HG03280 (cell line): ENCODE results near the gene DOCK1.

Experiments used
- ATAC-seq: cut with Tn5 transposase; IDR thresholded peaks from one replicate; pipeline ENCODE4 v1.9.1; 2021; ENCODE audit warnings: mild to moderate bottlenecking, moderate library complexity; ENCODE audit not compliant: unreplicated experiment

Gene DOCK1

GRCh38 chr10:126949161-126949503 lies 43.9 kb downstream of the DOCK1 start:
- ATAC-seq, result no peak

DNA sequence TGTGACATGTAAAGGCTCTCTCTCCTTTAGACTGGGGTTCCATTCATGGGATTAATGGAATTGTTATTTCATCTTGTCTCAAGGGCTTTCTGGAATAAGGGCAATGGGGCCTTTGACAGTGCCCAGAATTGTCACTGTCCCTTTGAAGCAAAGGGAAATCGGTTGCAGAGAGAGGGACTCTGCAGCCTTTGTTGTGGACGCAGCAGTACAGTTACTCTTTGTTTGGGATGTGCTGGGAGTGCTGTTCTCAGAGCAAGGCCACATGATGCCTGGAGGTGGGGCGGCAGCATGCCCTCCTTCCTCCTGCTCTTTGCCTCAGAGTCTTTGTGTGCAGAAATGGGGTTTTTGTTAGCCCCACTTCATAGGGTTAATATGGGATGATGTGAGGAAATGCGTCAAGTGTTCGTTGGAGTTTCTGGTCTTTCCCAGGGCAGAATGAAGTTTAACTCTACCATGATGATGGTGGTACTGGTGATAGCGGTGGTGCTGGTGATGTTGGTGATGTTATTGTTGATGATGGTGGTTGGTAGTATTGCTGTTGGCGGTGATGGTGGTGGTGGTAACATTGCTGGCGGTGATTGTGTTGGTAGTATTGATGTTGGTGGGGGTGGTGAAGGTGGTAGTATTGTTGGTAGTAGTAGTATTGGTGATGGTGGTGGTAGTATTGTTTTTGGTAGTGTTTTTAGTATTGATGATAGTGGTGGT lies 45.3 kb downstream of the DOCK1 start:
- no peak for ATAC-seq

DNA sequence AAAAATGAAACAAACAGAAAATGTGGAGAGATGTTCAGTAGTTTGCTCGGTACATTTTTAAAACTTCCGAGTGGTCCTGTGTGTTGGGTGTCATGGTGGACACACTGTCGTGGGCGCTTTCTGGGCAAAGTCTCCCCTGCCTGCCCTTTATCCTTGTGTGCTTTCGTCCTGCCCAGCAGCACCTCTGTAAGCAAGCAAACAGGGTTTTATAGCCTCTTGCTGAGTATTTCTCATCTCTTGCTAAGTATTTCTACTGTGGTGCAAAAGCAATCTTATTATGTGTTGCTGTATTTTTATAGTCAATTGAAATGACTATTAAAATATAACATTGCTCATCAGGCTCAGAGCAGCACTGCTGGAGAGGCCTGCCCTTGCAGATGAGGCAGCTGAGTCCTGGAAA lies 48.7 kb downstream of the DOCK1 start:
- ATAC-seq, result no peak

DNA sequence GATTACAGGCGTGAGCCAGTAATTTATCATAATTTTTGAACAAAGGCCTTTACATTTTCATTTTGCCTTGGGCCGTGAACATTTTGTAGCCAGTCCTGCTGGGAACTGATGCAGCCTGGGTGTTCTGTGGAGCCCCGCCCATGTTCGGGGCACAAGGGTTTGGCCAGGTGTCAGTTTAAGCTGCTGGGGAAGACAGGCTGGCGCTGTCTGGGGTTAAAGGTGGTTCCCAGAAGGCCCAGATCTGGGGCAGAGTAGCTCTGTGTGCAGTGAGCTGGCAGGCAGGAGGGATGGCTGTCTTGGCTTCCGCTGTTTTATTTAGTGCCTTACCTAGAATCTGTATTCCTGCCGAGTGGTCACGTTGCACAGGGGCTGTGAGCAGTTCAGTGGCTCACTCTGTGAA lies 50.2 kb downstream of the DOCK1 start:
- ATAC-seq, result no peak

- ATAC-seq, result no peak
Observed at GRCh38 chr10:126955934-126956711, 50.9 kb downstream of the DOCK1 start.

DNA sequence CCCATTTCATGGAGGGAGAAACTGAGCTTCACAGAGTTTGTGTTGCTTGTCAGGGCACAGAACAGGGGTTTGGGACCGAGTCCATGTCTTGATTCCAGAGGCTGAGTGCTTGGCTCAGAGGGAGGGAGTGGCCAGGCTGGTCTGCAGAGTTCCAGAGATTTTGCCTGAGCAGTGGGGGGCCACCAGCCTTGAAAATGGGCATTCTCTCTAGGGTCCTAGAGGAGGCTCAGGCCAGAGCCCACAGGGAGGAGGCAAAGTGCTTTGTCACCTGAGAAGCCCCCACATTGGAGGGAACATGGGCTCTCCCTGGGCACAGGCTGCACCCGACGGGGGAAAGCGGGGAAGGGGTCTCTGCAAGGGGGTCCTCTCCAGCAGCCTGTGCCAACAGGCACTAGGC lies 51.5 kb downstream of the DOCK1 start:
- no peak for ATAC-seq

DNA sequence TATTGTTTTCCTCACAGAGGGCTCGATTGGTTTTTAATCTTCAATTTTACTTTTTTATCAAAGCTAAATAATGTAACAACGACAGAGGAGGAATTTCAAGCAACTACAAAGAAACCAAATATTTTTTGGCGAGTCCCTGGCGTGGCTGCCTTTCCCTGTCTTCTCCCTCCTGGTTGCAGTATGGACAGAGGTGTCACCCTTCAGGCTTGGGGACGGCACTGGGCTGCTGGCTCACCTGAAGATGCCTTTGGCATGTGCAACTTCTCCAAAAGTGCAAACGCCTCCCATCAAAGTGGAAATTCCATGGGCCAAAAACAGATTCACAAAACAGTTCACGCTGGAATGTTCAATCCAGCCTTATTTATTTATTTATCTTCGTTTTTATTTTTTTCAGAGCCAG lies 51.9 kb downstream of the DOCK1 start:
- no peak for ATAC-seq

- ATAC-seq, result no peak
Observed at GRCh38 chr10:126959431-126959830, 54.2 kb downstream of the DOCK1 start.

- ATAC-seq, result no peak
Observed at GRCh38 chr10:126959906-126960685, 54.9 kb downstream of the DOCK1 start.

DNA sequence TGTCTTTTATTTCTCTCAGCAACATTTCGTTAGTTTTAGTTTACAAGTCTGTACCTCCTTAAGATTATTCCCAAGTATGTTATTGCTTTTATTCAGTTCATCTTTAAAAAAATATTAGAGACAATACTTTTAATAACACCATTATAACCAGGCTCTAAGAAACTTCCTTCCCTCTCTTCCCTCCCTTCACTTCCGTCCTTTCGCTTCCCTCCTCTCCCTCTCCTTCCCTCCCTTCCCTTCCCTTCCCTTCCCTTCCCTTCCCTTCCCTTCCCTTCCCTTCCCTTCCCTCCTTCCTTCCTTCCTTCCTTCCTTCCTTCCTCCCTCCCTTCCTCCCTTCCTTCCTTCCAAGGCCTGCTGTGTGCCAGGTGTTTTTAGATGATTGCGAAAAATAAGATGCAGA lies 58.1 kb downstream of the DOCK1 start:
- no peak for ATAC-seq

- no peak for ATAC-seq
Observed at GRCh38 chr10:126964190-126964589, 59.0 kb downstream of the DOCK1 start.

GRCh38 chr10:126966938-126967337 lies 61.7 kb downstream of the DOCK1 start:
- no peak for ATAC-seq

DNA sequence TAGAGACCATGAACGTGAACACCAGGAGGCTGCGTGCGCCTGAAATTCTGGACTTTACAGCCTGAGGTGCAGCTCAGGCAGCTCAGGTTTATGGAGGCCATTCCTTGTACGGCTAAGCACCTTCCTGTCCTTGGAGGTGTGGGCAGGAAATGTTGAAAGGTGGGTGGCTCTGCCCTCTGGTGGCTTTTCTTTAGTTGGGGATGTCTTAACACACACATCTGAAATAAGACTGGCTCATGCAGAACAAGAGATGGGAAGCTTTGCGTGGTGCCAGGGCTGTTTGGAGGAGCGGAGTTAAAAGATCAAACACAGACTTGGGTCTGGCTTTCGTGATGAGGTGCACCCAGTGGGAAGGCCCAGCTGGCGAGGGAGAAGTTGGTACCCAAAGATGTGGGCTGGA lies 64.1 kb downstream of the DOCK1 start:
- ATAC-seq, result no peak

DNA sequence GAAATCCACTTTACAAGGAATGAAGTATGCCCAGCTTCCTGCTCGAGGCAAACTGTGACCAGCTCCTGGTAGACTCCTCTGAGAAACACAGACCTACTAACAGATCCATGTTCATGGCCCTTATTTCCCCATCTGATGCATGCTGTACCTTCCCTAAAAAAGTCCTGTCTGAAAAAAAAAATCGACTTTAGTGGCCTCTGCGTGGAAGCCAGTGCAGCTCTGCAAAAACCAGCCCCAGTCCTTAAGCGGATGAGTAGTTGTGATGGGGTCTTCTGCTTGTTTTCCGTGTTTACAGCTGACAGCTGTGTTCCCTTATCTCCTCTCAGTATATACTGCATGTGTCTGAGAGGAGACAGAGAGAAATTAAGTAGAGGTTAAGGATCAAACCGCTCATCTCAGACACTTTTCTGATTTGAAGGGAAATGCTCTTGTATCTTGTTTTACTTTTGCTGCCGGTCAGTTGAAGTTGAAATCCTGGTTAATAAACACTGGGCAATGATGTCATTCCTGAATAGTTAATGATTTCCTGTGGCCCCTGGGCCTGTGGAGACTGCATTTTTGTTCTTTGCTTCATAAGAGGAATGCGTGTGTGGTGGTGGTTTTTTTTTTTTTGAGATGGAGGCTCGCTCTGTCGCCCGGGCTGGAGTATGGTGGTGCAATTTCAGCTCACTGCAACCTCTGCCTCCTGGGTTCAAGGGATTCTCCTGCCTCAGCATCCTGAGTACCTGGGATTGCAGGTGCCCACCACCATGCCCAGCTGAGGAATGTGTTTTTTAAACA lies 67.6 kb downstream of the DOCK1 start:
- ATAC-seq, result no peak

GRCh38 chr10:126975221-126975620 lies 70.0 kb downstream of the DOCK1 start:
- ATAC-seq, result no peak

DNA sequence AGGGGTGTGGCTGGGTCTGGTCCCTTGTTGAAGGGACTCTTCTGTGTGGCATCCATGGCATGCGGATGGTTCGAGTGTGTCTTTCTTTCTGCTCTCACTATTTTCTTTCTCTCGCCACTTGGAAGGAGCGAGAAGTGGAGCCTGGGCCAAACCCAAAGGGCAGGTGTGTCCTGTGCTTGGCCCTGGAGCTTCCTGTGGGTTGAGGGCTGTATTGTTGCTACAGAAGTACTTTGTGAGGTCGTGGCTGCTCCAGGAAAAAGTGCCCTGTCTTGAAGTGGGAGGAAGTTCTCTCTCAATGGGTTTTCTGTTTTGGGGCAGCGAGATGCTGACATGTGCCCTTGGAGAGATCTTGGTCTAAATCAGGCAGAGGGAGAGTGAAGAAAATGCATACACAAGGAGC lies 72.0 kb downstream of the DOCK1 start:
- ATAC-seq, result no peak

GRCh38 chr10:126979311-126979710 lies 74.1 kb downstream of the DOCK1 start:
- no peak for ATAC-seq

GRCh38 chr10:126993208-126993607 lies 88.0 kb downstream of the DOCK1 start:
- no peak for ATAC-seq

DNA sequence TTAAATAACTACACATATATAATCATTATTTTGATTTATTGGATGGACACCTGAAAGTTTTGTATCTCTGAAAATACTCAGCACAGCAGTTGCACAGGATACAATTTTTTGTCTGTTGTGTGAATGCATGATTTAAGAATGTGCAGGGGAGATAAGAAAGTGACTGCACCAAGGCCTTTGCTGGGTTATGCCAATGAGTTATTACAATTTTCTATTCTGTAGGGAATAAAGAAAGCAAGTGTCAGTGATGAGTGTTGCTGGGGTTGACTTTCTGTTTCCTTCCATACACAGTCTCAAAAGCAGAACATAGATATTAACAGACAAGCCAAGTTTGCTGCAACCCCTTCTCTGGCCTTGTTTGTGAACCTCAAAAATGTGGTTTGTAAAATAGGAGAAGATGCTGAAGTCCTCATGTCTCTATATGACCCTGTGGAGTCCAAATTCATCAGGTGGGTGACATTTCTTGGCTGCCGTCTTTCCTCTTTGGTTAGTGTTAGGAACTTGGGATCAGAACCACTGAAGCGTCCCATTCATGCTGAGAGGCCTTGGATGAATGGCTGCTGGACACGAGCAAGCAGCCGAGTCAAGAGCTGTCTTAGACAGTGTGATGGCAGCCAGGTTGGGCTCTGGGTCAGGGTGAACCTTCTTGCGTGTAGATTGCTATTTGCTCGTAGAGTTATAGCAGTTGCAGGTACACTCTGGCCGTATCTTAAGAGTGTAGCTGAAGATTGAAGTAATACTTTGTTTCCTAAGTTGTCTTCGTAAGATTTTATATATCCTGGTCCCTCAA lies 92.8 kb downstream of the DOCK1 start:
- ATAC-seq, result no peak

GRCh38 chr10:127000598-127000997 lies 95.4 kb downstream of the DOCK1 start:
- no peak for ATAC-seq
